HepG2 (cell line): ENCODE results near the gene ARHGEF7. TPM values are rescaled to one million over a fixed set of nuclear protein-coding genes. Genes with fewer than 3 reads are reported as not detected.

Experiments
- ATAC-seq: fragments of 200-7000 bp; cut with Tn5 transposase; 3 replicates; pipeline ENCODE4 v1.9.1; 2020; ENCODE audit warnings: mild to moderate bottlenecking, moderate library complexity
- BruUV-seq: library from RNA; stranded (reverse); fragments of 400-500 nt; replicated peaks from 2 replicates; lab custom pipeline; 2021; lab: Mats Ljungman, UMichigan
- CTCF ChIA-PET: fragments of 300-600 bp; formaldehyde crosslinking; extraction: SDS; loops from one replicate; lab custom pipeline; 2021; ENCODE audit warnings: low total read pairs, inconsistent platforms, low intra/inter-chr PET ratio; lab: Yijun Ruan, JAX
- POLR2A ChIA-PET: fragments of 350-600 bp; sonication (Branson Sonifier 250); formaldehyde crosslinking; loops from one replicate; lab custom pipeline; 2020; ENCODE audit warnings: antibody characterized with exemption, inconsistent platforms; lab: Yijun Ruan, JAX
- DNase-seq: peaks from one replicate; pipeline ENCODE4 v3.0.0-alpha.2; 2015; ENCODE audit warnings: low spot score
- FAIRE-seq: peaks from 3 replicates; lab custom pipeline; 2011; peaks lifted over from hg19 to GRCh38; lab: Jason Lieb, UNC
- H2AFZ ChIP-seq: one replicate; pipeline ENCODE4 v1.6.1; 2011; ENCODE audit warnings: low read length, inconsistent platforms
- H3K27ac ChIP-seq: fragments of 300-600 bp; 3 replicates; pipeline ENCODE4 v1.8.0; 2011; ENCODE audit warnings: mixed run types, mild to moderate bottlenecking, mixed read lengths, low read length, inconsistent platforms; ENCODE audit not compliant: insufficient read depth; ENCODE audit errors: extremely low read length
- H3K27me3 ChIP-seq, 2 experiments: fragments of 200-600 bp in 1 of 2; 2 replicates in 1 of 2; 3 replicates in 1 of 2; pipeline versions ENCODE4 v1.6.0 to v1.8.0; 2011; ENCODE audit warnings: low read length in 2 of 2, mild to moderate bottlenecking in 2 of 2, moderate library complexity in 2 of 2, inconsistent platforms in 1 of 2; ENCODE audit not compliant: insufficient read depth in 2 of 2, control insufficient read depth in 1 of 2
- H3K36me3 ChIP-seq, 2 experiments: fragments of 200-600 bp in 1 of 2; replicated peaks in 1 of 2; 2 replicates in 1 of 2; 3 replicates in 1 of 2; pipeline versions ENCODE4 v1.5.1 to v1.8.0; 2011; ENCODE audit warnings: low read length in 2 of 2, inconsistent platforms in 1 of 2; ENCODE audit not compliant: insufficient read depth in 2 of 2, control insufficient read depth in 1 of 2
- H3K4me1 ChIP-seq: 2 replicates; pipeline ENCODE4 v1.5.1; 2012; ENCODE audit warnings: low read length, inconsistent platforms; ENCODE audit not compliant: insufficient read depth
- H3K4me2 ChIP-seq: 2 replicates; pipeline ENCODE4 v1.6.0; 2011; ENCODE audit warnings: low read depth, low read length, inconsistent platforms
- H3K4me3 ChIP-seq, 3 experiments: fragments of 200-600 bp in 1 of 3; sonication (generic), shearing (Covaris generic) in 1 of 3; replicated peaks in 1 of 3; 2 replicates each; pipeline ENCODE4 v1.5.1; 2011 to 2016; ENCODE audit warnings: low read length in 3 of 3, inconsistent platforms in 2 of 3, low read depth in 2 of 3, mild to moderate bottlenecking in 2 of 3, control low read depth in 1 of 3, mixed read lengths in 1 of 3; ENCODE audit not compliant: insufficient read depth in 1 of 3
- H3K79me2 ChIP-seq: one replicate; pipeline ENCODE4 v1.6.1; 2011; ENCODE audit warnings: low read length, inconsistent platforms; ENCODE audit not compliant: insufficient read depth
- H3K9ac ChIP-seq: 2 replicates; pipeline ENCODE4 v1.6.0; 2011; ENCODE audit warnings: mild to moderate bottlenecking, low read depth, low read length, inconsistent platforms; ENCODE audit not compliant: insufficient read depth
- H3K9me3 ChIP-seq: 2 replicates; pipeline ENCODE4 v1.5.1; 2012; ENCODE audit warnings: mild to moderate bottlenecking, low read length
- H4K20me1 ChIP-seq: 2 replicates; pipeline ENCODE4 v1.6.0; 2011; ENCODE audit warnings: inconsistent platforms, mild to moderate bottlenecking, low read length, moderate library complexity; ENCODE audit not compliant: insufficient read depth
- CCDC6 ChIP-seq: sonication (generic); formaldehyde crosslinking; IDR thresholded peaks from 2 replicates; pipeline ENCODE4 v1.8.1; 2022; ENCODE audit warnings: mild to moderate bottlenecking, missing genetic modification reagents, moderate library complexity
- NFYC ChIP-seq: IDR thresholded peaks from 2 replicates; pipeline ENCODE4 v1.6.1; 2016; ENCODE audit warnings: missing genetic modification reagents, missing compliant biosample characterization
- RARA ChIP-seq: IDR thresholded peaks from 2 replicates; pipeline ENCODE4 v1.6.1; 2016; ENCODE audit warnings: missing genetic modification reagents, missing compliant biosample characterization
- RXRB ChIP-seq: IDR thresholded peaks from 2 replicates; pipeline ENCODE4 v1.6.1; 2016; ENCODE audit warnings: borderline replicate concordance, missing genetic modification reagents, missing compliant biosample characterization
- ZBTB33 ChIP-seq: sonication (generic); formaldehyde crosslinking; IDR thresholded peaks from 2 replicates; pipeline ENCODE4 v1.4.0; 2020; ENCODE audit warnings: missing genetic modification reagents
- ZNF263 ChIP-seq: sonication (generic); formaldehyde crosslinking; IDR thresholded peaks from 2 replicates; pipeline ENCODE4 v1.4.0; 2020; ENCODE audit warnings: missing genetic modification reagents
- ZNF747 ChIP-seq: sonication (generic); formaldehyde crosslinking; IDR thresholded peaks from 2 replicates; pipeline ENCODE4 v1.8.1; 2023; ENCODE audit warnings: missing genetic modification reagents, mild to moderate bottlenecking, borderline replicate concordance
- WGBS: methylation state at CpG from one replicate; pipeline ENCODE4 v1.1.6; 2017; ENCODE audit warnings: low lambda C conversion rate; 5-methylcytosine and 5-hydroxymethylcytosine counted together
- in situ Hi-C: cut with HindIII; loops from 2 replicates; pipeline ENCODE4 v1.10.0; 2017; ENCODE audit warnings: low pct_unique_long_range_greater_than_20kb; ENCODE audit not compliant: extremely low pct_ligation_motif_present
- intact Hi-C: fragments of 100-400 bp; cut with micrococcal nuclease; formaldehyde crosslinking; loops from one replicate; pipeline ENCODE4 v1.10.0; 2022; ENCODE audit not compliant: unreplicated experiment
- polyA plus RNA-seq, 8 experiments: library from polyadenylated mRNA; depleted of rRNA in 3 of 8; stranded (reverse) in 7 of 8; unstranded in 1 of 8; fragments of >200 nt; fragmentation: Illumina TruSeq in 4 of 8; extraction: Trizol in 4 of 8; gene quantifications; 2 replicates each; pipeline versions ENCODE4 v1.2.1 to v1.2.3, GENCODE V29; 2011 to 2016; ENCODE audit warnings: low read depth in 4 of 8, missing spikeins in 1 of 8, mixed read lengths in 1 of 8; ENCODE audit not compliant: insufficient read depth in 1 of 8
- total RNA-seq, 5 experiments: library from RNA; depleted of rRNA; stranded (reverse); fragments of >200 nt; fragmentation: Illumina TruSeq; extraction: Trizol; gene quantifications; 2 replicates each; pipeline ENCODE4 v1.2.3, GENCODE V29; 2016; ENCODE audit warnings: low read depth in 1 of 5

Gene ARHGEF7
- total and polyA plus RNA-seq, 2 of the 13 experiments (the other 11 are each of a cell fraction or from before 2014, with no cell fraction given) = 15.7 to 22.3 TPM

- no peak for DNase-seq
- Histone ChIP-seq H3K4me3 (no peak overlapping the region), H3K36me3 (peaks cover 6 to 17% of the 10 kb centered on the region in 2 experiments; a peak in 3 of 5 replicates), H3K27ac (no peak overlapping the region), H3K27me3 (no peaks in the 10 kb centered on the region), H4K20me1 (peaks cover 20% of the 10 kb centered on the region; the same call in 1 of the 2 replicates), H3K4me1 (no peaks in the 10 kb centered on the region), H3K9ac (no peak overlapping the region), H2AFZ (no peak overlapping the region), H3K9me3 (no peaks in the 10 kb centered on the region), H3K4me2 (no peak overlapping the region), H3K79me2 (peaks cover 29% of the 10 kb centered on the region)
- ATAC-seq = peak; percentile 36; the same call in 1 of the 3 replicates
- ChIA-PET CTCF (no interaction called here), POLR2A (interaction anchor here (1.8 kb wide), 1 partner anchor 65 kb away, joined by 4 read pairs; no protein-coding TSS in a partner anchor)
- no TSS peak for BruUV-seq
- WGBS = 83% methylated on average over 13 of the region's 13 CpGs
- intact Hi-C loops (loop anchor here (2.0 to 10.0 kb wide), 2 partner anchors 65 to 273 kb away; no protein-coding TSS in a partner anchor), in situ Hi-C loops (loop anchor here (25.0 kb wide), 1 partner anchor 280 kb away; no protein-coding TSS in a partner anchor)
- FAIRE-seq = no peak
- peak; percentile 87 for TF ChIP-seq ZBTB33 (CRISPR knock-in tag)
- no peak for TF ChIP-seq RXRB (CRISPR knock-in tag)
These were observed 102.5 kb downstream of the ARHGEF7 start for GRCh38 chr13:111217641-111218040.

- WGBS = 99% methylated on average over 4 of the region's 4 CpGs
- Histone ChIP-seq H3K79me2 (peaks cover 21% of the 10 kb centered on the region), H3K9ac (no peak overlapping the region), H3K27ac (no peak overlapping the region), H3K4me3 (no peak overlapping the region), H3K4me1 (peaks cover 5% of the 10 kb centered on the region; the same call in 1 of the 2 replicates), H4K20me1 (peaks cover 20% of the 10 kb centered on the region), H3K4me2 (no peak overlapping the region), H3K36me3 (peaks cover 7 to 17% of the 10 kb centered on the region in 2 experiments; a peak in 3 of 5 replicates), H2AFZ (no peak overlapping the region), H3K9me3 (no peaks in the 10 kb centered on the region), H3K27me3 (no peaks in the 10 kb centered on the region)
- BruUV-seq = no TSS peak
- intact Hi-C loops (loop anchor here (10.0 kb wide), 1 partner anchor 274 kb away; no protein-coding TSS in a partner anchor), in situ Hi-C loops (loop anchor here (25.0 kb wide), 1 partner anchor 282 kb away; no protein-coding TSS in a partner anchor)
- ChIA-PET CTCF (no interaction called here), POLR2A (no interaction called here)
- ATAC-seq (no peak), DNase-seq (no peak), FAIRE-seq (no peak)
- no peak for TF ChIP-seq RARA (CRISPR knock-in tag)
- TF ChIP-seq ZNF263 = no peak
- TF ChIP-seq CCDC6 (CRISPR knock-in tag) = no peak
- no peak for TF ChIP-seq NFYC (CRISPR knock-in tag)
- TF ChIP-seq ZNF747 (CRISPR knock-in tag) = no peak
These were observed 104.2 kb downstream of the ARHGEF7 start for GRCh38 chr13:111219280-111219679.
